Right lobe of liver (tissue), 6 donors: Measurements from ENCODE around the gene ADA. TPM values are rescaled to one million over a fixed set of nuclear protein-coding genes. Genes with fewer than 3 reads are reported as not detected.

Experiments
- ATAC-seq, 4 donors: fragments of 200-7000 bp; cut with Tn5 transposase; one replicate each; pipeline ENCODE4 v1.9.1; 2020; ENCODE audit warnings: mild to moderate bottlenecking in 4 of 4, moderate library complexity in 4 of 4
- DNase-seq, 3 donors: peaks; one replicate each; pipeline ENCODE4 v3.0.0-alpha.2; 2020
- H3K27ac ChIP-seq, 3 donors: fragments of 200-600 bp; one replicate each; pipeline ENCODE4 v1.8.0; 2022
- H3K27me3 ChIP-seq, 2 donors: fragments of 200-600 bp; one replicate each; pipeline ENCODE4 v1.8.0; 2022
- H3K36me3 ChIP-seq, 4 donors: fragments of 200-600 bp; sonication (generic) in 1 of 4; one replicate each; pipeline versions ENCODE4 v1.5.1 to v1.8.0; 2017 to 2022; ENCODE audit warnings: control low read depth in 1 of 4
- H3K4me1 ChIP-seq, 4 donors: fragments of 200-600 bp; sonication (generic) in 1 of 4; one replicate each; pipeline versions ENCODE4 v1.5.1 to v1.8.0; 2017 to 2022; ENCODE audit warnings: control low read depth in 1 of 4
- H3K4me3 ChIP-seq, 3 donors: fragments of 200-600 bp; one replicate each; pipeline ENCODE4 v1.8.0; 2022
- H3K9me3 ChIP-seq, 4 donors: fragments of 200-600 bp; sonication (generic) in 1 of 4; one replicate each; pipeline versions ENCODE4 v1.5.1 to v1.8.0; 2017 to 2022; ENCODE audit warnings: control low read depth in 1 of 4
- CTCF ChIP-seq, 4 donors: fragments of 200-600 bp in 3 of 4; fragments of 450-650 bp in 1 of 4; IDR thresholded peaks; one replicate each; pipeline versions ENCODE4 v1.5.1 to v1.8.0; 2016 to 2022; ENCODE audit warnings: antibody characterized with exemption in 4 of 4, mild to moderate bottlenecking in 2 of 4
- POLR2A ChIP-seq: fragments of 450-650 bp; IDR thresholded peaks from one replicate; pipeline ENCODE4 v1.6.1; 2017; ENCODE audit warnings: antibody characterized with exemption, mild to moderate bottlenecking
- WGBS: methylation state at CpG from one replicate; pipeline ENCODE4 v1.1.6; 2018; ENCODE audit warnings: low coverage, low lambda C conversion rate; ENCODE audit not compliant: insufficient coverage; ENCODE audit errors: missing lambda C conversion rate; 5-methylcytosine and 5-hydroxymethylcytosine counted together
- intact Hi-C, 2 donors: fragments of 100-400 bp; cut with DNase I; formaldehyde crosslinking; loops; one replicate each; pipeline versions ENCODE4 v1.11.2 to v1.14.1; 2022
- total RNA-seq, 6 experiments: library from RNA; depleted of rRNA in 2 of 6; stranded (reverse); fragments of >200 nt in 2 of 6; fragmentation: NEBNext Ultra II Directional in 3 of 6; extraction: Animal tissue kit (Norgen Biotek cat#: 25700) in 3 of 6; gene quantifications; one replicate each; pipeline versions ENCODE4 v1.1.0 to v1.2.4, GENCODE V29; 2016 to 2023
- donor health status: DM: no; HTN: yes; CAD: no.
- donor health status: DM: no; HTN: no; CAD: no.
- donor health status: DM: no; HTN: no; CAD: no.
- donor health status: DM: no; HTN: yes; CAD: no.
- donor health status: DM: no; HTN: yes; CAD: no.

ADA gene
- total RNA-seq, 6 experiments from 2014 or later: 2.2 to 8.6 (median 3.7) TPM

GRCh38 chr20:44613575-44613974 is 37.9 kb downstream of the ADA start:
- DNase-seq (no peak), ATAC-seq (no peak)
- H3K27me3 ChIP-seq: no peaks in the 10 kb centered on the region
- H3K4me3 ChIP-seq: no peak overlapping the region
- H3K9me3 ChIP-seq: no peaks in the 10 kb centered on the region
- no peaks in the 10 kb centered on the region for H3K36me3 ChIP-seq
- 100% methylated on average over 4 of the region's 5 CpGs for WGBS
- intact Hi-C loops: loop anchor here in 1 of 2 donors (10.0 kb wide), 1 partner anchor 229 kb away; no protein-coding TSS in a partner anchor
- no peak for TF ChIP-seq CTCF (IDR thresholded peaks at IDR 0.05)
- H3K4me1 ChIP-seq: peaks cover 0 to 24% (median 5%) of the 10 kb centered on the region in 4 donors
- no peak overlapping the region for H3K27ac ChIP-seq

GRCh38 chr20:44610313-44610962 is 41.1 kb downstream of the ADA start:
- intact Hi-C loops: loop anchor here in 1 of 2 donors (10.0 kb wide), 1 partner anchor 226 kb away; no protein-coding TSS in a partner anchor
- H3K4me3 ChIP-seq: no peak overlapping the region
- peak; percentile 60 to 72 (median 62) for ATAC-seq
- DNase-seq: peak in 2 of 3 donors; percentile 43 to 69
- no peak for TF ChIP-seq CTCF (IDR thresholded peaks at IDR 0.05)
- no peak for TF ChIP-seq POLR2A
- H3K27ac ChIP-seq: peak overlapping the region; percentile 65 to 83 (median 78)
- no peaks in the 10 kb centered on the region for H3K27me3 ChIP-seq
- 0% methylated on average over 1 of the region's 1 CpG for WGBS
- no peaks in the 10 kb centered on the region for H3K9me3 ChIP-seq
- no peaks in the 10 kb centered on the region for H3K36me3 ChIP-seq
- H3K4me1 ChIP-seq: peaks cover 0 to 24% (median 5%) of the 10 kb centered on the region in 4 donors

- peak overlapping the region; percentile 65 to 83 (median 78) for H3K27ac ChIP-seq
- TF ChIP-seq POLR2A: no peak
- peak; percentile 95 to 97 (median 96) for TF ChIP-seq CTCF (IDR thresholded peaks at IDR 0.05)
- peak overlapping the region; percentile 3 to 35 (median 35) for H3K4me3 ChIP-seq
- H3K4me1 ChIP-seq: peaks cover 0 to 24% (median 5%) of the 10 kb centered on the region in 4 donors
- DNase-seq (peak; percentile 87 to 91 (median 90)), ATAC-seq (peak; percentile 97 to 98 (median 98))
- intact Hi-C loops: loop anchor here in 1 of 2 donors (10.0 kb wide), 1 partner anchor 225 kb away; no protein-coding TSS in a partner anchor
- H3K27me3 ChIP-seq: no peaks in the 10 kb centered on the region
- H3K9me3 ChIP-seq: no peaks in the 10 kb centered on the region
- WGBS: 6% methylated on average over 13 of the region's 25 CpGs
- H3K36me3 ChIP-seq: no peaks in the 10 kb centered on the region
Observed at GRCh38 chr20:44609516-44610312, 41.8 kb downstream of the ADA start.

GRCh38 chr20:44609006-44609515 is 42.4 kb downstream of the ADA start:
- DNase-seq (no peak), ATAC-seq (no peak)

More at GRCh38 chr20:44609006-44609515, 42.4 kb downstream of the ADA start:
- Histone ChIP-seq H3K4me1 (peaks cover 0 to 24% (median 5%) of the 10 kb centered on the region in 4 donors), H3K9me3 (no peaks in the 10 kb centered on the region), H3K4me3 (peak overlapping the region in 1 of 3 donors; percentile 35), H3K27ac (peak overlapping the region; percentile 65 to 83 (median 78)), H3K27me3 (no peaks in the 10 kb centered on the region), H3K36me3 (no peaks in the 10 kb centered on the region)
- WGBS: 93% methylated on average over 4 of the region's 9 CpGs
- intact Hi-C loops: no loop called here
- no peak for TF ChIP-seq POLR2A
- no peak for TF ChIP-seq CTCF (IDR thresholded peaks at IDR 0.05)
